Esophagus squamous epithelium (tissue), 4 donors: ENCODE results near the gene ADGRV1.

Experiments used
- CTCF ChIP-seq, 6 experiments: fragments of 450-650 bp in 4 of 6; fragments of 200-600 bp in 2 of 6; sonication (generic) in 2 of 6; IDR thresholded peaks; one replicate each; pipeline ENCODE4 v1.5.1; 2016 to 2019; ENCODE audit warnings: antibody characterized with exemption in 6 of 6, mild to moderate bottlenecking in 4 of 6, moderate library complexity in 4 of 6
- POLR2A ChIP-seq, 4 donors: fragments of 450-650 bp; IDR thresholded peaks; one replicate each; pipeline ENCODE4 v1.6.1; 2017; ENCODE audit warnings: antibody characterized with exemption in 4 of 4, mild to moderate bottlenecking in 4 of 4, moderate library complexity in 3 of 4

GRCh38 chr5:90615355-90615754 lies 56.8 kb downstream of the ADGRV1 start:
- TF ChIP-seq CTCF (IDR thresholded peaks at IDR 0.05): no peak
- no peak for TF ChIP-seq POLR2A (IDR thresholded peaks at IDR 0.05)
